Caki2 (cell line): ENCODE measurements around the gene MEGF6. TPM values are rescaled to one million over a fixed set of nuclear protein-coding genes. Genes with fewer than 3 reads are reported as not detected.

Experiments used
- DNase-seq: peaks from one replicate; pipeline ENCODE4 v3.0.0-alpha.2; 2015; ENCODE audit warnings: low read depth
- in situ Hi-C: cut with HindIII; loops from 2 replicates; pipeline ENCODE4 v1.10.0; 2016; ENCODE audit warnings: low sequenced_read_pairs, low pct_unique_long_range_greater_than_20kb, mixed read lengths
- total RNA-seq: library from RNA; depleted of rRNA; stranded (reverse); fragments of >200 nt; shearing (Covaris generic); gene quantifications from 2 replicates; pipeline ENCODE4 v1.2.3, GENCODE V29; 2014; ENCODE audit warnings: low replicate concordance

The MEGF6 gene
- total RNA-seq, 1 experiment from 2014 or later = 21.0 TPM

GRCh38 chr1:3479511-3480368, 131.6 kb downstream of the MEGF6 start:
- in situ Hi-C loops = no loop called here
- DNase-seq = no peak

- DNase-seq = no peak
- in situ Hi-C loops = no loop called here
These were observed 133.1 kb downstream of the MEGF6 start for GRCh38 chr1:3478187-3478586.

- no peak for DNase-seq
- in situ Hi-C loops = no loop called here
These were observed 133.9 kb downstream of the MEGF6 start for GRCh38 chr1:3477241-3477995.

- in situ Hi-C loops = no loop called here
- no peak for DNase-seq
These were observed 134.6 kb downstream of the MEGF6 start for GRCh38 chr1:3476666-3477065.

DNA sequence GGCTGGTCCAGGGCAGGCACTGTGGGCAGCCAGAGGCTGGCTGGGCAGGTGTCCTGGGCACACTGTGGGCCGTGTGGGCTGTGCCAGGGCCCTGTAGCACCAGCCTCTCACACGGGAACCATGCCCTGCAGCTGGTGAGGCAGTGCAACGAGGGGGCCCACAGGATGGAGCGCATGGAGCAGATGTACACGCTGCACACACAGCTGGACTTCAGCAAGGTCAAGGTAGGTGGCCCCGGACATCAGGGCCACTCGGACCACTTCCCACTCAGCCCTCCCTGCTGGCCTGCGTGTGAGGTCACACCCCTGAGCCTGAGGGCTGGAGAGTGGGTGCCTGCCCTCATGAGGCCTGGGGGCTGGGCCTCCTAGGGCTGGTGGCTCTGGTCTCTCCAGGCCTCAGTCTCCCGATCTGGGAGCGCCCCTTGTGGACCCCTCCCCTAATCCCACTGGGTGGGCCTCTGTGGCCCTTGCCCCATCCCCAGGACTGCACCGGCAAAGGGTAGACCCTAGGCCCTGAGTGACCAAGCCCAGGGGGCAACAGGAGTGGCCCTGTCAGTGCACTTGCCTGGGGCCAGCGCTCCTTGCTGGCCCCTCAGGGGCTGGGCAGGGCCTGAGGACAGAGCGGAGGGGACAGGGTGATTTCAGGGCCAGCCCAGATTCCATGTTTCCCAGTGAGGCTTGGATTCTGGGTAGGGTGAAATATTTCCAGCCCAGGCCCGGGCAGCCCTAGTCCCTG, 135.3 kb downstream of the MEGF6 start:
- no peak for DNase-seq
- in situ Hi-C loops = no loop called here

DNA sequence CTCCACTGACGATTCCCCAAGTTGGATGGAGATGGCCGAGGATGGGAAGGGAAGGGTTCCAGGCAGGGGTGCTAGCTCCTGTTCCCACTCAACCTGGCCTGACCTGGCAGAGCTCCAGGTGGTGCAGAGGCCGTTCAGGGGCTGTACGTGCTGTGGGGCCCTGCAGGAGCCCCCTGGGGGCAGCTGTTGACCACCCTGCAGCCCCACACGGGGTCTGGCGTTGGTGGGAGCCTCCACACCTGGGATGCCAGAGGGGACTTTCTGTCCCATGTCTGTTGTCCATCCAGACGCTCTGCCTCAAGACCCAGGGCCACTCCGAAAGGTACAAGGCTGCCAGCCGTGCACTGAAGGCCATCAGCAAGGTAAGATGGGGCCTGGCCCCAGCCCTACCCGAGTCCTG, 136.9 kb downstream of the MEGF6 start:
- in situ Hi-C loops = no loop called here
- no peak for DNase-seq

DNA sequence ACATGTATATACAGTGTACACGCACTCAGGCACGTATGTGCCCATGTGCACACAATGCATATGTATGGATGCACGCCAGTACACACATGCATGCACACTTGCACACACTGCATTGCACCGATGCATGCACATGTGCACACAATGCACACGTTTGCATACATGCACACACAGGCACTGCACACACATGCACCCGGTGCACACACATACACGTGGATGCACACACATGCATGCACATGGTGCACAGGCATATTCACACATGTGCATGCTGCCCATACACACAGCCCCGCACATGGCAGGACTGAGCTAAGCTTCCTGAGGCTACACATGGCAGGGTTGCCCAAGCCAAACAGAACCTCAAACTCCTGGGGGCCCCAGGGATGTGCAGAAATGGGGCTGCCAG, 137.3 kb downstream of the MEGF6 start:
- no peak for DNase-seq
- in situ Hi-C loops = no loop called here

DNA sequence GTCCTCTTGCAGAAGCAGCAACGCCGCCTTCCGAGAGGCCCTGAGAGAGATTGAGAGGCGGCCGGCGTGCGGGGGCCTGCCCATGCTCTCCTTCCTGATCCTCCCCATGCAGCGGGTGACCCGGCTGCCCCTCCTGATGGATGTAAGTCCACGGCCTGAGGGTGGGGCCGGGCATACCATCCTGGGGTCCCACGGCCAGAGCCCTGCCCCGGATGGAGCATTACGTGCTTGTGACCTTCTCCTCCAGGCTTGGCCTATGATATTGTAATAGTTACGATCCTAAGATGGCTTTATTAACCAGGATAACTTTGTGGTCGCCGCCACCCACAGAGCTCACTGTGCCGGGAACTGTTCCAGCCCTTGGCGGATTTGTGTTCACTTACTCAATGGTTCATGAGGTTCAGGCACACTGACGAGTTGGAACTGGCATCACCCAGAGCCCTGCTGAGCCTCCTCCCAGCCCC, 137.9 kb downstream of the MEGF6 start:
- DNase-seq = no peak
- in situ Hi-C loops = no loop called here

- DNase-seq = no peak
- in situ Hi-C loops = no loop called here
These were observed 138.4 kb downstream of the MEGF6 start for GRCh38 chr1:3472906-3473305.

DNA sequence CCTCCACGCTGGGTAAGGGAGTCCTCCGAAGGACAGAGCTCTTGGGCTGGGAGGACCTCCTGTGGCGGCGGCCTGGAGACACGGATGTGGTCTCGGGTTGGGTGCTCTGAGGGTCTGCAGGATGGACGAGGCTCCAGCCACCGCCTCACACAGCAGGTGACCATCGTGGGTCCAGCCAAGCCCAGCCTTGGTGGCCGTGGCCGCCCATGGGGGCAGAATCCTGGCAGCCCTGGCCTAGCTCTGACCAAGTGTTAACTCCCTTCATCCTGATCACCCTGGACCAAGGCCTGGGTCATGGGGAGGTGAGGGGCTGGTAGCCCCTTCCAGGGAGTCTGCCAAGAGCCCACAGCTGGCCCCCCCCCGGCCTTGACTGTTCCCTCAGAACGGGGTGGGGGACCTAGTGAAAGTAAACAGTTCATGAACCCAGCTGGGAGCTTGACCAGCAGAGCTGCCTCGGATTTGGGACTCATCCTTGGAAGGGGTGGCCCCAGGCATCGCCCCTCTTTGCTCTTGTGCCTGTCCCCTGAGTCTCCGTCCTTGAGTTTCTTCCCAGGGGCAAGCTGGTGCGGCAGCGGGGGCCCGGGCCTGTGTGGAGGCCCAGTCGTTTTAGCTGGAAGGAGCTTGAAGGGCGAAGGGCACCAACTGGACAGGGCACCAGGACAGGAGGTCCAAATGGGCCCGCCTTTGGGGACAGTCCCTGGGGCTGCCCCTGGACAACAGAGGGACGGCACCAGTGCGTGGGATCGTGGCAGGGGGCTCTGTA, 139.0 kb downstream of the MEGF6 start:
- in situ Hi-C loops = no loop called here

GRCh38 chr1:3471356-3472087, 139.8 kb downstream of the MEGF6 start:
- peak; percentile 48 for DNase-seq

More for the DNA sequence above, 139.0 kb downstream of the MEGF6 start:
- DNase-seq = no peak

GRCh38 chr1:3470650-3471355, 140.5 kb downstream of the MEGF6 start:
- in situ Hi-C loops = no loop called here
- DNase-seq = no peak

More at GRCh38 chr1:3471356-3472087, 139.8 kb downstream of the MEGF6 start:
- in situ Hi-C loops = no loop called here

DNA sequence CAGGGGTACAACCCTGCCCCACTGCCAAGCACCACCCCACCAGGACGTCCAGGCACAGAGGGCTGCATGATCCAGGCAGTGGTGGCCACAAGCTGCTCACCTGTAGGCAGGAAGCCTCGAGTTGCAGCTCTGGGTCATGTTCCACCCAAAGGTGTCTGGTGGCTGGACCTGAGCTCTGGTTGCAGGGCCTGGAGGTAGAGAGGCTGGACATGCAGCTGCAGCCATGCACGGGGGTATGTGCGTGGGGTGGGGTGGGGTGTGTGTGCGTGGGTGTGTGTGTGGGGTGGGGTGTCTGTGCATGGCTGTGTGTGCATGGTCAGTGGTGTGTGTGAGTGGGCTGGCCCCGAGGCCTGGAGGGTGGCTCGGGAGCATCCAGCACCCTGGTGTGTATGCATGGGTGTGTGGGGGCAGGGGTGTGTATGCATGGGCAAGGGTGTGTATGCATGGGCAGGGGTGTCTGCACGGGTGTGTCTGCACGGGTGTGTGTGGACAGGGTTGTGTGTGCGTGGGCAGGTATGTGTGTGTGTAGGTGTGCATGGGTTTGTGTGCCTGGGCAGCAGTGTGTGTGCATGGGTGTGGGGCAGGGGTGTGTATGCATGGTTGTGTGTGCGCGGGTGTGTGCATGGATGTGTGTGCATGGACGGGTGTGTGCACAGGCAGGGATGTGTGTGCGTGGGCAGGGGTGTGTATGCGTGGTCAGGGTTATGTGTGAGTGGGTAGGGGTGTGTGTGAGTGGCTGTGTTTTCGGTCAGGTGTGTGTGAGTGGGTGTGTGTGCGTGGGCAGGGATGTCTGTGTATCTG, 141.3 kb downstream of the MEGF6 start:
- DNase-seq = no peak
- in situ Hi-C loops = no loop called here

DNA sequence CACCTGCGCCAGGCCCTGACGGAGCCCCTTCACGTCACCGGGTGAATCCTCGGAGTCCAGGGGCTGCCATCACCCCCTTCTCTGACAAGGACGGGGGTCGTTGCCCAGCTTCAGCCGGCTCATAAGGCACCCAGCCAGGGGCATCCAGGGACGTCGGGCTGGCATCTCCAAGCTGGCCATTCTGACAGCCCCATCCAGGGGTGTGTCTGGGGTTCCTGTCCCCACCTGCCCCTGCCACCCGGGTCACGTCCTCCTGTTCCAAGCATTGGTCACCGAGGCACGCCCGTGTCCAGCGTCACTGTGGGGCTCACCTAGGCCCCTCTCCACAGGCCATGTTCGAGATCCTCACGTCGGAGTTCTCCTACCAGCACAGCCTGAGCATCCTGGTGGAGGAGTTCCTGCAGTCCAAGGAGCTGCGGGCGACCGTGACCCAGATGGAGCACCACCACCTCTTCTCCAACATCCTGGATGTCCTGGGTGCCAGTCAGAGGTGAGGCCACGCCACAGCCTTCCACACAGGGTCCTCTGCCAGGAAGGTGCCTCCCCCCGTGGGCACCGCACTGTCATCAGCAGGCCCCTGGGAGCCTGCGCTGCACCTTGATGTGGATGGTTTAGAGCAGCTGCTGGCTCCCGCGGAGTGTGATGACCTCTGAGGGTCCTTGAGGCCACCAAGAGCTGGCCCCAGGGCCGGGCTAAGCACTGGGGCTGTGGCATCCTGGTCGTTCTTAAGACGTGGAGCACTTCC, 142.0 kb downstream of the MEGF6 start:
- in situ Hi-C loops = no loop called here

GRCh38 chr1:3468236-3469103, 142.8 kb downstream of the MEGF6 start:
- no peak for DNase-seq
- in situ Hi-C loops = no loop called here

More for the DNA sequence above, 142.0 kb downstream of the MEGF6 start:
- DNase-seq = no peak
